ENCODE results near the gene DDX41.
"Not testable (repeated sequence)": the region's sequence is repeated elsewhere in the genome, so short reads cannot be mapped to it uniquely, and the experiment has no call there.

The DDX41 gene

GRCh38 chr5:177537389-177538361 is 20.9 kb upstream of the DDX41 start:
- peak; percentile 86 for DNase-seq

- no peak for DNase-seq
Measured at GRCh38 chr5:177536386-177536785, 19.6 kb upstream of the DDX41 start.

- DNase-seq = no peak
Measured at GRCh38 chr5:177535125-177535524, 18.4 kb upstream of the DDX41 start.

GRCh38 chr5:177534433-177534832 is 17.7 kb upstream of the DDX41 start:
- not testable (repeated sequence) for DNase-seq

GRCh38 chr5:177531209-177531940 is 14.6 kb upstream of the DDX41 start:
- no peak for DNase-seq

- DNase-seq = no peak
Measured at GRCh38 chr5:177530638-177531037, 13.9 kb upstream of the DDX41 start.

GRCh38 chr5:177529247-177530203 is 12.8 kb upstream of the DDX41 start:
- no peak for DNase-seq

GRCh38 chr5:177528631-177529030 is 11.9 kb upstream of the DDX41 start:
- DNase-seq = no peak

- no peak for DNase-seq
Measured at GRCh38 chr5:177527595-177527994, 10.8 kb upstream of the DDX41 start.

GRCh38 chr5:177526791-177527190 is 10.0 kb upstream of the DDX41 start:
- DNase-seq = no peak

- DNase-seq = no peak
Measured at GRCh38 chr5:177526191-177526590, 9.4 kb upstream of the DDX41 start.

GRCh38 chr5:177524941-177525655 is 8.3 kb upstream of the DDX41 start:
- DNase-seq = no peak

- DNase-seq = no peak
Measured at GRCh38 chr5:177524539-177524900, 7.8 kb upstream of the DDX41 start.

- no peak for DNase-seq
Measured at GRCh38 chr5:177523711-177524538, 7.2 kb upstream of the DDX41 start.

GRCh38 chr5:177520916-177521513 is 4.3 kb upstream of the DDX41 start:
- no peak for DNase-seq

- no peak for DNase-seq
Measured at GRCh38 chr5:177520271-177520670, 3.5 kb upstream of the DDX41 start.

GRCh38 chr5:177519463-177520235 is 2.9 kb upstream of the DDX41 start:
- no peak for DNase-seq

- no peak for DNase-seq
Measured at GRCh38 chr5:177515580-177515979, 1.2 kb downstream of the DDX41 start.

GRCh38 chr5:177514541-177514940 is 2.2 kb downstream of the DDX41 start:
- DNase-seq = no peak

GRCh38 chr5:177513500-177513899 is 3.3 kb downstream of the DDX41 start:
- no peak for DNase-seq
